A673 (cell line): ENCODE measurements around the gene BTLA. TPM values are rescaled to one million over a fixed set of nuclear protein-coding genes. Genes with fewer than 3 reads are reported as not detected.

Source experiments
- BruUV-seq: library from RNA; stranded (reverse); fragments of 400-500 nt; replicated peaks from 2 replicates; lab custom pipeline; 2021; lab: Mats Ljungman, UMichigan
- CTCF ChIA-PET: fragments of 300-600 bp; sonication (Branson Sonifier 250); formaldehyde crosslinking; loops from one replicate; lab custom pipeline; 2022; ENCODE audit warnings: antibody characterized with exemption; lab: Charles Lee
- POLR2A ChIA-PET: fragments of 300-600 bp; sonication (Branson Sonifier 250); formaldehyde crosslinking; loops from one replicate; lab custom pipeline; 2022; ENCODE audit warnings: antibody characterized with exemption; ENCODE audit not compliant: low non-redundant PET; lab: Charles Lee
- DNase-seq: peaks from one replicate; pipeline ENCODE4 v3.0.0-alpha.2; 2015; ENCODE audit warnings: low spot score
- H3K27ac ChIP-seq: fragments of 200-600 bp; sonication (generic); 2 replicates; pipeline ENCODE4 v1.5.1; 2016; ENCODE audit warnings: mixed run types, low read depth, mild to moderate bottlenecking, mixed read lengths, antibody characterized with exemption, low read length; ENCODE audit not compliant: poor library complexity, severe bottlenecking
- H3K27me3 ChIP-seq: fragments of 200-600 bp; sonication (generic); replicated peaks from 2 replicates; pipeline ENCODE4 v1.6.1; 2017; ENCODE audit warnings: mixed run types, low read depth, mild to moderate bottlenecking, mixed read lengths, antibody characterized with exemption, low read length; ENCODE audit not compliant: insufficient read depth, poor library complexity
- H3K36me3 ChIP-seq: fragments of 200-600 bp; sonication (generic); 2 replicates; pipeline ENCODE4 v1.6.1; 2016; ENCODE audit warnings: mixed run types, mild to moderate bottlenecking, mixed read lengths, antibody characterized with exemption, low read length; ENCODE audit not compliant: insufficient read depth, poor library complexity, severe bottlenecking
- H3K4me1 ChIP-seq: fragments of 200-600 bp; sonication (generic); 2 replicates; pipeline ENCODE4 v1.6.1; 2017; ENCODE audit warnings: mixed run types, mild to moderate bottlenecking, mixed read lengths, antibody characterized with exemption, low read length; ENCODE audit not compliant: insufficient read depth, poor library complexity, severe bottlenecking
- H3K4me3 ChIP-seq: fragments of 200-600 bp; sonication (generic); 2 replicates; pipeline ENCODE4 v1.5.1; 2016; ENCODE audit warnings: low read depth, mixed run types, mild to moderate bottlenecking, mixed read lengths, low read length; ENCODE audit not compliant: poor library complexity, severe bottlenecking
- H3K9me3 ChIP-seq: fragments of 200-600 bp; sonication (generic); 2 replicates; pipeline ENCODE4 v1.6.1; 2016; ENCODE audit warnings: mixed run types, low read depth, mild to moderate bottlenecking, mixed read lengths, antibody characterized with exemption, low read length; ENCODE audit not compliant: poor library complexity, severe bottlenecking
- EZH2 ChIP-seq: fragments of 200-600 bp; sonication (generic); IDR thresholded peaks from 2 replicates; pipeline ENCODE4 v1.6.1; 2017; ENCODE audit warnings: borderline replicate concordance, low read depth, mild to moderate bottlenecking, mixed read lengths, antibody characterized with exemption, low read length; ENCODE audit not compliant: poor library complexity, severe bottlenecking
- intact Hi-C: fragments of 100-400 bp; cut with micrococcal nuclease; formaldehyde crosslinking; loops from one replicate; pipeline ENCODE4 v1.10.0; 2022; ENCODE audit not compliant: unreplicated experiment
- total RNA-seq: library from RNA; stranded (reverse); gene quantifications from 2 replicates; pipeline ENCODE4 v1.2.3, GENCODE V29; 2021
- TF ChIP-seq, protein P1 (sequence below): fragments of 300-800, 200-600 bp; sonication (generic); conservative IDR thresholded peaks from 2 replicates; pipeline ENCODE4 v1.5.1; 2017; ENCODE audit warnings: low read depth, mild to moderate bottlenecking, antibody characterized with exemption, low read length, moderate library complexity, mixed read lengths

The BTLA gene
- total RNA-seq, 1 experiment from 2014 or later = not detected

DNA sequence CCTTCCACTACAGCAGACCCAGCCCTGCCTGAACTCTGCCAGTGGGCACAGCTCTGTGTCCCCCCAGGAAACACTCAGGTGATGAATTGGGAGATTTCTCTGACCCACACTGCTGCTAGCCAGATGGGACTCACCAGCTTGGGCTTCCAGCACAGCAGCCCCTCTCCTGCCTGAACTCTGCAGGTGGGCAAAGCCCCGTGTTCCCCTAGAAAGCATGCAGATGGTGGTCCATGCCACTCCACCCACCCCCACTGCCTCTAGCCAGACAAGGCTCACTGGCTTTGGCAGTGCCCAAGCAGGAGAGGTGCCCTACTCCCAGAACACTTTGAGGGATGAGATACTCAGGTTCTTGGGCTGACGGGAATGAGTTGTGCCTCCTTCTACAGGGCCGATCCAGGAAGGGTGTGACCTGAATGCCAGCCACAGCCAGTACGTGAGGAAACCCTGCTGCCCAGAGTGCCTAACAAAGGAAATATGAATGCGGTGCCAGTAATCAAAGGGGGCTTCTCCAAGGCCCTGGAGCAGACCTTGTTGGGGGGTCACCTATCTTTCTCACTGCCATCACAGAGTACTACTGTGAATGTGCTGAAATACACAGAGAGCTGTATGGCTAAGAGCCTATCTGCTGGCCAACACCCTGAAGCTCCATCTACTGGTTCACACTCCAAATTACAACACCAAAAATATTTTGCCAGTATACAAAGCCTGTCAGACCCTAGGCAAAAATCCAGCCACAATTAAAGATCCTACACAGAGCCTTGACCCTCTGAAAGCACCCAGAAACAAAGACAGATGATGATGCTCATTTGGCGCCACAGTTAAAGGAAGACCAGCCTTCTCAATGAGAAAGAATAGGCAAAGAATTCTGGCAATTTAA, 61.9 kb downstream of the BTLA start:
- ChIA-PET CTCF (interaction anchor here (1.5 kb wide), 1 partner anchor 144 kb away, joined by 7 read pairs; the partner anchor contains the start of gene SLC9C1), POLR2A (interaction anchor here (0.8 kb wide), 1 partner anchor 70 kb away, joined by 3 read pairs; no protein-coding TSS in a partner anchor)
- Histone ChIP-seq H3K27me3 (no peaks in the 10 kb centered on the region), H3K27ac (no peak overlapping the region), H3K4me3 (no peak overlapping the region), H3K9me3 (no peaks in the 10 kb centered on the region), H3K36me3 (no peaks in the 10 kb centered on the region), H3K4me1 (no peaks in the 10 kb centered on the region)
- no peak for TF ChIP-seq EZH2
- TF ChIP-seq, protein P1, sequence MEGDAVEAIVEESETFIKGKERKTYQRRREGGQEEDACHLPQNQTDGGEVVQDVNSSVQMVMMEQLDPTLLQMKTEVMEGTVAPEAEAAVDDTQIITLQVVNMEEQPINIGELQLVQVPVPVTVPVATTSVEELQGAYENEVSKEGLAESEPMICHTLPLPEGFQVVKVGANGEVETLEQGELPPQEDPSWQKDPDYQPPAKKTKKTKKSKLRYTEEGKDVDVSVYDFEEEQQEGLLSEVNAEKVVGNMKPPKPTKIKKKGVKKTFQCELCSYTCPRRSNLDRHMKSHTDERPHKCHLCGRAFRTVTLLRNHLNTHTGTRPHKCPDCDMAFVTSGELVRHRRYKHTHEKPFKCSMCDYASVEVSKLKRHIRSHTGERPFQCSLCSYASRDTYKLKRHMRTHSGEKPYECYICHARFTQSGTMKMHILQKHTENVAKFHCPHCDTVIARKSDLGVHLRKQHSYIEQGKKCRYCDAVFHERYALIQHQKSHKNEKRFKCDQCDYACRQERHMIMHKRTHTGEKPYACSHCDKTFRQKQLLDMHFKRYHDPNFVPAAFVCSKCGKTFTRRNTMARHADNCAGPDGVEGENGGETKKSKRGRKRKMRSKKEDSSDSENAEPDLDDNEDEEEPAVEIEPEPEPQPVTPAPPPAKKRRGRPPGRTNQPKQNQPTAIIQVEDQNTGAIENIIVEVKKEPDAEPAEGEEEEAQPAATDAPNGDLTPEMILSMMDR = peak; percentile 51
- BruUV-seq = no TSS peak
- intact Hi-C loops = no loop called here
- peak; percentile 35 for DNase-seq

DNA sequence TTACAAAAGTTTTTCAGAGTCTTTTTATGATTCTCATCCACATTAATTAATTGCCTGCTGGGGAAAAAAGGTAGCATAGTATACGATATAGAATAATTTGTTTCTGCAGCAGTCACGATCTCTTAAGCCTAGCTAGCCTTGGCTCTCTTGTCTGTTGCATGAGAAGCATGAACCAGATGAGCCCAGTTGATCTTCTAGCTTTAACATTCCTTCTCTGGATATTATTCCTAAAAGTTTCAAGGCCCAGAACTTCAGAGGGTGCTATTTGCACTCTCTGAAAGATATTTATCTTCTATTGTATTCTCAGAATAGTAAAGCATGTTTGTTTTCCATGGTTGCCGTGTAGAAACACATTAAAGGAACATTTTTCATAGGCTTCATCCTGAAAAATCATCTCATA, 69.3 kb downstream of the BTLA start:
- no TSS peak for BruUV-seq
- ChIA-PET POLR2A (no interaction called here), CTCF (no interaction called here)
- Histone ChIP-seq H3K27ac (no peak overlapping the region), H3K9me3 (no peaks in the 10 kb centered on the region), H3K27me3 (no peaks in the 10 kb centered on the region), H3K4me3 (no peak overlapping the region), H3K36me3 (no peaks in the 10 kb centered on the region), H3K4me1 (no peaks in the 10 kb centered on the region)
- TF ChIP-seq, protein P1 = no peak
- TF ChIP-seq EZH2 = no peak
- no peak for DNase-seq
- intact Hi-C loops = no loop called here

DNA sequence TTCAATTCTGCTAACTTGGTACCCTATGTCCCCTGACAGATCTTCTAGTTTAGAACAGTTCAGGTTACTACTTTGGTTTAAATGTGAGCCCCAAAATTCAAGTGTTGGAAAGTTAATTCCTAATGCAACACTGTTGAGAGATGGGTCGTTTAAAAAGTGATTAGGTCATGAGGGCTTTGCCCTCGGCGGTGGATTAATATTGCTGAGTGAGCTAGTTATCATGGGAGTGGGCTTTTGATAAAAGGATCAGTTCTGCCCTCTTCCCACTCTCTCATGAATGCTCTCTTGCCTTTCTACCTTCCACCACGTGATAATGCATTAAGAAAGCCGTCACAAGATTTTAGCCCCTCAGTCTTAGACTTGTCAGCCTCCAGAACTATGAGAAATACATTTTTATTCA, 72.1 kb downstream of the BTLA start:
- Histone ChIP-seq H3K36me3 (no peaks in the 10 kb centered on the region), H3K9me3 (no peaks in the 10 kb centered on the region), H3K27me3 (no peaks in the 10 kb centered on the region), H3K4me3 (no peak overlapping the region), H3K27ac (no peak overlapping the region), H3K4me1 (no peaks in the 10 kb centered on the region)
- no TSS peak for BruUV-seq
- CTCF ChIA-PET = no interaction called here
- intact Hi-C loops = no loop called here
- POLR2A ChIA-PET = no interaction called here
- TF ChIP-seq, protein P1 = no peak
- TF ChIP-seq EZH2 = no peak
- no peak for DNase-seq
